Effector memory CD8-positive, alpha-beta T cell (primary cell): ENCODE data around the gene FBXL7.

Experiments used
- ATAC-seq: fragments of 150-1000 bp; cut with Tn5 transposase; replicated peaks from 2 replicates; pipeline ENCODE4 v1.10.0; 2021; ENCODE audit warnings: mild to moderate bottlenecking, moderate library complexity
- DNase-seq, 3 experiments: peaks; one replicate each; pipeline ENCODE4 v3.0.0; 2021
- H3K27ac Mint-ChIP-seq, 2 donors: one replicate each; pipeline ENCODE4 v1.8.0; 2022; ENCODE audit warnings: mild to moderate bottlenecking in 2 of 2, mixed read lengths in 2 of 2, moderate library complexity in 2 of 2
- H3K27me3 Mint-ChIP-seq, 2 donors: one replicate each; pipeline ENCODE4 v1.8.0; 2022; ENCODE audit warnings: mixed read lengths in 2 of 2
- H3K36me3 Mint-ChIP-seq: one replicate; pipeline ENCODE4 v1.8.0; 2022; ENCODE audit warnings: mild to moderate bottlenecking, moderate library complexity, mixed read lengths; ENCODE audit not compliant: insufficient read depth
- H3K4me1 Mint-ChIP-seq, 2 donors: one replicate each; pipeline ENCODE4 v1.8.0; 2022; ENCODE audit warnings: low read depth in 2 of 2, mixed read lengths in 2 of 2
- H3K4me3 Mint-ChIP-seq, 2 donors: one replicate each; pipeline ENCODE4 v1.8.0; 2022; ENCODE audit warnings: mild to moderate bottlenecking in 2 of 2, mixed read lengths in 2 of 2, moderate library complexity in 2 of 2
- H3K9me3 Mint-ChIP-seq, 2 donors: one replicate each; pipeline ENCODE4 v1.8.0; 2022; ENCODE audit warnings: mixed read lengths in 2 of 2

Gene FBXL7

GRCh38 chr5:15786884-15787283 is 286.9 kb downstream of the FBXL7 start:
- peaks cover 3% of the 10 kb centered on the region for H3K36me3 Mint-ChIP-seq
- no peak overlapping the region for H3K4me3 Mint-ChIP-seq
- no peak for DNase-seq
- no peaks in the 10 kb centered on the region for H3K9me3 Mint-ChIP-seq
- no peak overlapping the region for H3K27ac Mint-ChIP-seq
- H3K4me1 Mint-ChIP-seq, result no peaks in the 10 kb centered on the region
- no peak for ATAC-seq
- no peaks in the 10 kb centered on the region for H3K27me3 Mint-ChIP-seq

GRCh38 chr5:15787681-15788080 is 287.7 kb downstream of the FBXL7 start:
- Mint-ChIP-seq H3K4me3 (no peak overlapping the region), H3K36me3 (peaks cover 3% of the 10 kb centered on the region), H3K9me3 (no peaks in the 10 kb centered on the region), H3K27me3 (no peaks in the 10 kb centered on the region), H3K27ac (no peak overlapping the region), H3K4me1 (no peaks in the 10 kb centered on the region)
- no peak for DNase-seq
- ATAC-seq, result no peak

GRCh38 chr5:15789642-15790041 is 289.7 kb downstream of the FBXL7 start:
- Mint-ChIP-seq H3K27ac (no peak overlapping the region), H3K27me3 (no peaks in the 10 kb centered on the region), H3K4me1 (no peaks in the 10 kb centered on the region), H3K4me3 (no peak overlapping the region), H3K9me3 (peaks cover 0 to 2% of the 10 kb centered on the region in 2 donors), H3K36me3 (peaks cover 3% of the 10 kb centered on the region)
- no peak for ATAC-seq
- DNase-seq, result no peak

GRCh38 chr5:15790446-15791018 is 290.6 kb downstream of the FBXL7 start:
- no peak for ATAC-seq
- no peaks in the 10 kb centered on the region for H3K27me3 Mint-ChIP-seq
- H3K27ac Mint-ChIP-seq, result no peak overlapping the region
- no peak overlapping the region for H3K4me3 Mint-ChIP-seq
- peaks cover 0 to 2% of the 10 kb centered on the region in 2 donors for H3K9me3 Mint-ChIP-seq
- peaks cover 3% of the 10 kb centered on the region for H3K36me3 Mint-ChIP-seq
- H3K4me1 Mint-ChIP-seq, result no peaks in the 10 kb centered on the region
- DNase-seq, result no peak

GRCh38 chr5:15791274-15791673 is 291.3 kb downstream of the FBXL7 start:
- DNase-seq, result no peak

GRCh38 chr5:15791859-15792258 is 291.9 kb downstream of the FBXL7 start:
- Mint-ChIP-seq H3K36me3 (peaks cover 3% of the 10 kb centered on the region), H3K4me3 (no peak overlapping the region), H3K4me1 (no peaks in the 10 kb centered on the region), H3K9me3 (peaks cover 0 to 2% of the 10 kb centered on the region in 2 donors), H3K27ac (no peak overlapping the region), H3K27me3 (no peaks in the 10 kb centered on the region)
- DNase-seq (no peak), ATAC-seq (no peak)

More at GRCh38 chr5:15791274-15791673, 291.3 kb downstream of the FBXL7 start:
- no peak for ATAC-seq
- Mint-ChIP-seq H3K36me3 (peaks cover 3% of the 10 kb centered on the region), H3K4me3 (no peak overlapping the region), H3K27ac (no peak overlapping the region), H3K27me3 (no peaks in the 10 kb centered on the region), H3K9me3 (peaks cover 0 to 2% of the 10 kb centered on the region in 2 donors), H3K4me1 (no peaks in the 10 kb centered on the region)

- H3K9me3 Mint-ChIP-seq, result peaks cover 0 to 2% of the 10 kb centered on the region in 2 donors
- no peaks in the 10 kb centered on the region for H3K4me1 Mint-ChIP-seq
- no peak overlapping the region for H3K4me3 Mint-ChIP-seq
- no peaks in the 10 kb centered on the region for H3K36me3 Mint-ChIP-seq
- no peak overlapping the region for H3K27ac Mint-ChIP-seq
- H3K27me3 Mint-ChIP-seq, result no peaks in the 10 kb centered on the region
- ATAC-seq, result no peak
- no peak for DNase-seq
Observed at GRCh38 chr5:15794052-15794985, 294.3 kb downstream of the FBXL7 start.

GRCh38 chr5:15796096-15796495 is 296.1 kb downstream of the FBXL7 start:
- H3K4me1 Mint-ChIP-seq, result no peaks in the 10 kb centered on the region
- no peak for ATAC-seq
- no peak overlapping the region for H3K4me3 Mint-ChIP-seq
- H3K9me3 Mint-ChIP-seq, result peaks cover 0 to 2% of the 10 kb centered on the region in 2 donors
- no peaks in the 10 kb centered on the region for H3K36me3 Mint-ChIP-seq
- H3K27me3 Mint-ChIP-seq, result no peaks in the 10 kb centered on the region
- no peak overlapping the region for H3K27ac Mint-ChIP-seq
- no peak for DNase-seq

- no peaks in the 10 kb centered on the region for H3K36me3 Mint-ChIP-seq
- no peaks in the 10 kb centered on the region for H3K27me3 Mint-ChIP-seq
- H3K27ac Mint-ChIP-seq, result no peak overlapping the region
- ATAC-seq (no peak), DNase-seq (no peak)
- no peaks in the 10 kb centered on the region for H3K4me1 Mint-ChIP-seq
- peaks cover 0 to 2% of the 10 kb centered on the region in 2 donors for H3K9me3 Mint-ChIP-seq
- H3K4me3 Mint-ChIP-seq, result no peak overlapping the region
Observed at GRCh38 chr5:15796557-15796956, 296.6 kb downstream of the FBXL7 start.

GRCh38 chr5:15797116-15797515 is 297.1 kb downstream of the FBXL7 start:
- H3K27ac Mint-ChIP-seq, result no peak overlapping the region
- H3K9me3 Mint-ChIP-seq, result peaks cover 2 to 4% of the 10 kb centered on the region in 2 donors
- no peaks in the 10 kb centered on the region for H3K27me3 Mint-ChIP-seq
- no peaks in the 10 kb centered on the region for H3K4me1 Mint-ChIP-seq
- H3K4me3 Mint-ChIP-seq, result no peak overlapping the region
- no peak for DNase-seq
- ATAC-seq, result no peak
- no peaks in the 10 kb centered on the region for H3K36me3 Mint-ChIP-seq

- Mint-ChIP-seq H3K27ac (no peak overlapping the region), H3K36me3 (no peaks in the 10 kb centered on the region), H3K4me3 (no peak overlapping the region), H3K27me3 (no peaks in the 10 kb centered on the region), H3K9me3 (peaks cover 2 to 13% of the 10 kb centered on the region in 2 donors), H3K4me1 (no peaks in the 10 kb centered on the region)
- DNase-seq (no peak), ATAC-seq (no peak)
Observed at GRCh38 chr5:15798006-15798405, 298.0 kb downstream of the FBXL7 start.

GRCh38 chr5:15799014-15799413 is 299.0 kb downstream of the FBXL7 start:
- H3K27ac Mint-ChIP-seq, result no peak overlapping the region

GRCh38 chr5:15799612-15800011 is 299.6 kb downstream of the FBXL7 start:
- Mint-ChIP-seq H3K4me3 (no peak overlapping the region), H3K4me1 (no peaks in the 10 kb centered on the region), H3K27me3 (no peaks in the 10 kb centered on the region), H3K36me3 (no peaks in the 10 kb centered on the region), H3K9me3 (peaks cover 2 to 13% of the 10 kb centered on the region in 2 donors), H3K27ac (no peak overlapping the region)
- DNase-seq, result no peak
- no peak for ATAC-seq

More at GRCh38 chr5:15799014-15799413, 299.0 kb downstream of the FBXL7 start:
- Mint-ChIP-seq H3K9me3 (peaks cover 2 to 13% of the 10 kb centered on the region in 2 donors), H3K36me3 (no peaks in the 10 kb centered on the region), H3K27me3 (no peaks in the 10 kb centered on the region), H3K4me3 (no peak overlapping the region), H3K4me1 (no peaks in the 10 kb centered on the region)
- DNase-seq (no peak), ATAC-seq (no peak)

GRCh38 chr5:15803280-15803679 is 303.3 kb downstream of the FBXL7 start:
- Mint-ChIP-seq H3K4me3 (no peak overlapping the region), H3K9me3 (peaks cover 5 to 13% of the 10 kb centered on the region in 2 donors), H3K27me3 (no peaks in the 10 kb centered on the region), H3K36me3 (no peaks in the 10 kb centered on the region), H3K27ac (no peak overlapping the region), H3K4me1 (no peaks in the 10 kb centered on the region)
- DNase-seq (no peak), ATAC-seq (no peak)
